Testis (tissue), 2 donors: ENCODE data around the gene FXYD5.

ENCODE experiments used
- POLR2A ChIP-seq: fragments of 450-650 bp; IDR thresholded peaks from one replicate; pipeline ENCODE4 v1.6.1; 2017; ENCODE audit warnings: antibody characterized with exemption, mild to moderate bottlenecking, moderate library complexity
- TF ChIP-seq, protein P1 (sequence below), 3 experiments: fragments of 450-650 bp in 2 of 3; fragments of 200-600 bp in 1 of 3; sonication (generic) in 1 of 3; IDR thresholded peaks; one replicate each; pipeline ENCODE4 v1.5.1; 2016 to 2019; ENCODE audit warnings: antibody characterized with exemption in 3 of 3, mild to moderate bottlenecking in 2 of 3, moderate library complexity in 1 of 3

GRCh38 chr19:35166100-35167063, 11.8 kb downstream of the FXYD5 start:
- TF ChIP-seq, protein P1, sequence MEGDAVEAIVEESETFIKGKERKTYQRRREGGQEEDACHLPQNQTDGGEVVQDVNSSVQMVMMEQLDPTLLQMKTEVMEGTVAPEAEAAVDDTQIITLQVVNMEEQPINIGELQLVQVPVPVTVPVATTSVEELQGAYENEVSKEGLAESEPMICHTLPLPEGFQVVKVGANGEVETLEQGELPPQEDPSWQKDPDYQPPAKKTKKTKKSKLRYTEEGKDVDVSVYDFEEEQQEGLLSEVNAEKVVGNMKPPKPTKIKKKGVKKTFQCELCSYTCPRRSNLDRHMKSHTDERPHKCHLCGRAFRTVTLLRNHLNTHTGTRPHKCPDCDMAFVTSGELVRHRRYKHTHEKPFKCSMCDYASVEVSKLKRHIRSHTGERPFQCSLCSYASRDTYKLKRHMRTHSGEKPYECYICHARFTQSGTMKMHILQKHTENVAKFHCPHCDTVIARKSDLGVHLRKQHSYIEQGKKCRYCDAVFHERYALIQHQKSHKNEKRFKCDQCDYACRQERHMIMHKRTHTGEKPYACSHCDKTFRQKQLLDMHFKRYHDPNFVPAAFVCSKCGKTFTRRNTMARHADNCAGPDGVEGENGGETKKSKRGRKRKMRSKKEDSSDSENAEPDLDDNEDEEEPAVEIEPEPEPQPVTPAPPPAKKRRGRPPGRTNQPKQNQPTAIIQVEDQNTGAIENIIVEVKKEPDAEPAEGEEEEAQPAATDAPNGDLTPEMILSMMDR (IDR thresholded peaks at IDR 0.05) = no peak
- TF ChIP-seq POLR2A = no peak
